Panc1 (cell line): ENCODE data around the gene TOR2A.

ENCODE experiments used
- POLR2AphosphoS5 ChIP-seq: IDR thresholded peaks from 2 replicates; pipeline ENCODE4 v1.6.1; 2012; ENCODE audit warnings: mild to moderate bottlenecking, low read depth, low read length, moderate library complexity
- TCF7L2 ChIP-seq: IDR thresholded peaks from 2 replicates; pipeline ENCODE4 v1.6.1; 2011; ENCODE audit warnings: mild to moderate bottlenecking, low read depth, low read length, inconsistent platforms
- TF ChIP-seq, protein P1 (sequence below): fragments of 450-650 bp; IDR thresholded peaks from 2 replicates; pipeline ENCODE4 v1.5.1; 2017; ENCODE audit warnings: mild to moderate bottlenecking
- TF ChIP-seq, protein P2 (sequence below), 2 experiments: IDR thresholded peaks; 2 replicates each; pipeline ENCODE4 v1.6.1; 2011 to 2012; ENCODE audit warnings: low read depth in 2 of 2, control low read depth in 1 of 2, low read length in 1 of 2, mild to moderate bottlenecking in 1 of 2, moderate library complexity in 1 of 2; ENCODE audit not compliant: insufficient read depth in 1 of 2

DNA sequence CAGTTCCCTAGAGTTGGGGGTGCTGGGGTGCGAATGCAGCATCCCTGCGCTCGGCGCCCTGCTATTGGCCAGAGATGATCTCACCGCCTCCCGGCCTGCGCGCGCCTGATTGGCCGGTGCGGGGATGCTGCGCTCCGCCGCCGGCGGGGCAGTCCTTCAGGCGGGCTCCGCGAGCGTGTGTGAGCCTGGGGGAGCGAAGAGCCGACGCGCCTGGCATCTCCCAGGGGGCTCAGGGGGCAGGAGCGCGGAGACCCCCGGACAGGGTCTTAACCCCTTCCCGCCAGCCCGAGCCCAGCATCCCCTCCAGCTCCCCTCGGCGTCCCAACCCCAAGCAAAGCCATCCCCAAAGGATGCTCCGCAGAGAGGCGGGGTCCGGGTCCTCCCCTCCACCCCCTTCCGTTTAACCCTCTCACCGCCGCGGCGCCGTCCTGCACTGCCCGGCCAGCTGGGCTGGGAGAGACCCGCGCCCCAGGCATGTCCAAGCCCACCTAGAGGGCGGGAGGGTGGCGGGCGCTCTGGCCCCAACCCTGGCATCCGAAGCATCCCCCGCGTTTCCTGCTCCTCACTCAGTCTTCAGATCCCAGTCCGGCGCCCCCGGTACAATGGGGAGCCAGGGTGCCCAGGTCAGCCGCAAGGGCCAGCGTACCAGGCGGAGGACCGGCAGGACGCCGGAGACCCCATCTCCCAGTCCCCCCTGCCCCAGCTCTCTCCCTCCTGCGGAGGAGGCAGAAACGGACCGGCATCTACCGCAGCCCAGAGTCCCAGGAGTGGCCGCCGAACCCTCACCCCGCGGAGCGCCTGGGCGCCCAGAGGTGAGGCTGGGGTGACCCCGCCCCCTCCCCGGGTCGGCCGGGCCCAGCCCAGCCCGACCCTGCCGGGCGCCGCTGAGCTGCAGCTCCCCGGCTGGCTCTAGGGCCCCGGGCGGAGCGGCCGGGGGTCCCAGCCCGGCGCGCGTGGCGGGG is 19.3 kb upstream of the TOR2A start:
- TF ChIP-seq, protein P1, sequence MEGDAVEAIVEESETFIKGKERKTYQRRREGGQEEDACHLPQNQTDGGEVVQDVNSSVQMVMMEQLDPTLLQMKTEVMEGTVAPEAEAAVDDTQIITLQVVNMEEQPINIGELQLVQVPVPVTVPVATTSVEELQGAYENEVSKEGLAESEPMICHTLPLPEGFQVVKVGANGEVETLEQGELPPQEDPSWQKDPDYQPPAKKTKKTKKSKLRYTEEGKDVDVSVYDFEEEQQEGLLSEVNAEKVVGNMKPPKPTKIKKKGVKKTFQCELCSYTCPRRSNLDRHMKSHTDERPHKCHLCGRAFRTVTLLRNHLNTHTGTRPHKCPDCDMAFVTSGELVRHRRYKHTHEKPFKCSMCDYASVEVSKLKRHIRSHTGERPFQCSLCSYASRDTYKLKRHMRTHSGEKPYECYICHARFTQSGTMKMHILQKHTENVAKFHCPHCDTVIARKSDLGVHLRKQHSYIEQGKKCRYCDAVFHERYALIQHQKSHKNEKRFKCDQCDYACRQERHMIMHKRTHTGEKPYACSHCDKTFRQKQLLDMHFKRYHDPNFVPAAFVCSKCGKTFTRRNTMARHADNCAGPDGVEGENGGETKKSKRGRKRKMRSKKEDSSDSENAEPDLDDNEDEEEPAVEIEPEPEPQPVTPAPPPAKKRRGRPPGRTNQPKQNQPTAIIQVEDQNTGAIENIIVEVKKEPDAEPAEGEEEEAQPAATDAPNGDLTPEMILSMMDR: no peak
- no peak for TF ChIP-seq POLR2AphosphoS5
- no peak for TF ChIP-seq TCF7L2
- TF ChIP-seq, protein P2, sequence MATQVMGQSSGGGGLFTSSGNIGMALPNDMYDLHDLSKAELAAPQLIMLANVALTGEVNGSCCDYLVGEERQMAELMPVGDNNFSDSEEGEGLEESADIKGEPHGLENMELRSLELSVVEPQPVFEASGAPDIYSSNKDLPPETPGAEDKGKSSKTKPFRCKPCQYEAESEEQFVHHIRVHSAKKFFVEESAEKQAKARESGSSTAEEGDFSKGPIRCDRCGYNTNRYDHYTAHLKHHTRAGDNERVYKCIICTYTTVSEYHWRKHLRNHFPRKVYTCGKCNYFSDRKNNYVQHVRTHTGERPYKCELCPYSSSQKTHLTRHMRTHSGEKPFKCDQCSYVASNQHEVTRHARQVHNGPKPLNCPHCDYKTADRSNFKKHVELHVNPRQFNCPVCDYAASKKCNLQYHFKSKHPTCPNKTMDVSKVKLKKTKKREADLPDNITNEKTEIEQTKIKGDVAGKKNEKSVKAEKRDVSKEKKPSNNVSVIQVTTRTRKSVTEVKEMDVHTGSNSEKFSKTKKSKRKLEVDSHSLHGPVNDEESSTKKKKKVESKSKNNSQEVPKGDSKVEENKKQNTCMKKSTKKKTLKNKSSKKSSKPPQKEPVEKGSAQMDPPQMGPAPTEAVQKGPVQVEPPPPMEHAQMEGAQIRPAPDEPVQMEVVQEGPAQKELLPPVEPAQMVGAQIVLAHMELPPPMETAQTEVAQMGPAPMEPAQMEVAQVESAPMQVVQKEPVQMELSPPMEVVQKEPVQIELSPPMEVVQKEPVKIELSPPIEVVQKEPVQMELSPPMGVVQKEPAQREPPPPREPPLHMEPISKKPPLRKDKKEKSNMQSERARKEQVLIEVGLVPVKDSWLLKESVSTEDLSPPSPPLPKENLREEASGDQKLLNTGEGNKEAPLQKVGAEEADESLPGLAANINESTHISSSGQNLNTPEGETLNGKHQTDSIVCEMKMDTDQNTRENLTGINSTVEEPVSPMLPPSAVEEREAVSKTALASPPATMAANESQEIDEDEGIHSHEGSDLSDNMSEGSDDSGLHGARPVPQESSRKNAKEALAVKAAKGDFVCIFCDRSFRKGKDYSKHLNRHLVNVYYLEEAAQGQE (IDR thresholded peaks at IDR 0.05; ENCODE audit: insufficient read depth in 1 of 2, low read depth in 2 of 2, low read length in 1 of 2): no peak
